Psoas muscle (tissue), 8 donors: Measurements from ENCODE around the gene CAPSL. TPM values are rescaled to one million over a fixed set of nuclear protein-coding genes. Genes with fewer than 3 reads are reported as not detected.

Experiments
- ATAC-seq, 4 donors: fragments of 200-7000 bp; cut with Tn5 transposase; one replicate each; pipeline ENCODE4 v1.9.1; 2020; ENCODE audit warnings: moderate library complexity in 3 of 4, mild to moderate bottlenecking in 2 of 4
- DNase-seq, 2 donors: peaks; one replicate each; pipeline ENCODE4 v3.0.0-alpha.2; 2020
- H3K27ac ChIP-seq: fragments of 200-600 bp; one replicate; pipeline ENCODE4 v1.8.0; 2022
- H3K27me3 ChIP-seq, 3 donors: fragments of 200-600 bp in 1 of 3; one replicate each; pipeline versions ENCODE4 v1.6.1 to v1.8.0; 2013 to 2022; ENCODE audit warnings: low read length in 2 of 3, mild to moderate bottlenecking in 2 of 3, moderate library complexity in 1 of 3; ENCODE audit not compliant: insufficient read depth in 3 of 3
- H3K36me3 ChIP-seq, 2 donors: fragments of 200-600 bp in 1 of 2; one replicate each; pipeline versions ENCODE4 v1.6.1 to v1.8.0; 2013 to 2022; ENCODE audit warnings: low read depth in 1 of 2, mild to moderate bottlenecking in 1 of 2, moderate library complexity in 1 of 2; ENCODE audit not compliant: insufficient read depth in 1 of 2
- H3K4me1 ChIP-seq: fragments of 200-600 bp; one replicate; pipeline ENCODE4 v1.8.0; 2022
- H3K4me3 ChIP-seq: fragments of 200-600 bp; one replicate; pipeline ENCODE4 v1.8.0; 2022; ENCODE audit warnings: mild to moderate bottlenecking
- H3K9me3 ChIP-seq: fragments of 200-600 bp; one replicate; pipeline ENCODE4 v1.8.0; 2022
- WGBS, 3 donors: extraction: QIAGEN DNeasy Blood & Tissue Kit; methylation state at CpG; one replicate each; pipeline versions ENCODE4 v1.1.6 to v1.1.7; 2013; 5-methylcytosine and 5-hydroxymethylcytosine counted together
- intact Hi-C, 2 donors: fragments of 100-400 bp; cut with DNase I; formaldehyde crosslinking; loops; one replicate each; pipeline versions ENCODE4 v1.11.0 to v1.14.2; 2022
- polyA plus RNA-seq, 3 donors: library from polyadenylated mRNA; stranded (reverse); fragments of 200-250 nt; gene quantifications; one replicate each; pipeline ENCODE4 v1.2.3, GENCODE V29; 2013
- total RNA-seq, 4 donors: library from RNA; stranded (reverse); fragmentation: NEBNext Ultra II Directional in 2 of 4; extraction: Animal tissue kit (Norgen Biotek cat#: 25700) in 2 of 4; gene quantifications; one replicate each; pipeline versions ENCODE4 v1.2.1 to v1.2.4, GENCODE V29; 2021 to 2023
- TF ChIP-seq, protein P1 (sequence below): fragments of 200-600 bp; IDR thresholded peaks from one replicate; pipeline ENCODE4 v1.8.0; 2022; ENCODE audit warnings: antibody characterized with exemption
- donor health status: healthy with polysubstance abuse.
- donor health status: DM: no; HTN: no; CAD: no; lungs with moderate emphysema.
- donor health status: Bipolar disorder and iron deficiency.
- donor health status: healthy.
- donor health status: DM: yes; HTN: yes; CAD: no.
- donor health status: DM: no; HTN: no; CAD: no.
- donor health status: DM: no; HTN: no; CAD: no.
- donor health status: DM: yes; HTN: yes; CAD: no.

CAPSL gene
- total and polyA plus RNA-seq, 7 donors = not detected

DNA sequence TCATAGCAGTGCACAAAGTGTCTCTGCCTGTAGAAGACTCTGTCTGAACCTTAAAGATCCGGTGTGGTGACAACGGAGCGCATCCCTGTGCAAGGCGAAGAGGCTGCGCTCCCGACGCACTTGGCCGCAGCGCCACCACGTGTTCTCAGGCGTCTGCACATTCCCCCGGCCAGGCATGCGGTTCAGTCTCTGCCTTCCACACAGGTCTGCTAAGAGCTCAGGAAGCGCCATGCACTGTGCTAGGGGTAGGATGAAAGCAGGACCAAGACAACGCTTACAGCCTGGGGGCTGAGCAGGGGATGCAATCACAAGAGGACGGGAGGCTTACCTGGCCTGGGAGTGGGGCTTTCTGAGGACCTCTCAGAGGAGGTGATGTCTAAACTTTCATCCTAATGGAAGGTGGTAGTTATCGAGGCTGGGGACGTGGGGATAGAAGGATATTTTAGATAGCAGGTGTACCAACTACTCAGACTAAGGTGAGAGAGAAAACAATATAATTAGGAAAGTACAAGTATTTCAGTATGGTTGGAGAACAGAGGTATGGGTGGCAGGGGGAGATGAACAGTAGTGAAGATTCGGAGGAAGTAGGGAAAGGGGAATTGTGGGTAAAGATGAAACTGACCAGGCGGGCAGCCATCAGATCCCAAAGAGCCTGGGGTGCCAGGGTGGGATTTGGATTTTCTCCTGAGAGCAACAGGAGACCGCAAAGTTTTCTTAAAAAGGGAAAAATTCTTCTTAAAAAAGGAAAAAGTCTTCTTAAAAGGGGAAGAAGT, 13.3 kb downstream of the CAPSL start:
- Histone ChIP-seq H3K9me3 (no peaks in the 10 kb centered on the region), H3K27me3 (peaks cover 0 to 33% (median 6%) of the 10 kb centered on the region in 3 donors), H3K4me3 (no peak overlapping the region), H3K4me1 (no peaks in the 10 kb centered on the region), H3K36me3 (no peaks in the 10 kb centered on the region), H3K27ac (no peak overlapping the region)
- TF ChIP-seq, protein P1, sequence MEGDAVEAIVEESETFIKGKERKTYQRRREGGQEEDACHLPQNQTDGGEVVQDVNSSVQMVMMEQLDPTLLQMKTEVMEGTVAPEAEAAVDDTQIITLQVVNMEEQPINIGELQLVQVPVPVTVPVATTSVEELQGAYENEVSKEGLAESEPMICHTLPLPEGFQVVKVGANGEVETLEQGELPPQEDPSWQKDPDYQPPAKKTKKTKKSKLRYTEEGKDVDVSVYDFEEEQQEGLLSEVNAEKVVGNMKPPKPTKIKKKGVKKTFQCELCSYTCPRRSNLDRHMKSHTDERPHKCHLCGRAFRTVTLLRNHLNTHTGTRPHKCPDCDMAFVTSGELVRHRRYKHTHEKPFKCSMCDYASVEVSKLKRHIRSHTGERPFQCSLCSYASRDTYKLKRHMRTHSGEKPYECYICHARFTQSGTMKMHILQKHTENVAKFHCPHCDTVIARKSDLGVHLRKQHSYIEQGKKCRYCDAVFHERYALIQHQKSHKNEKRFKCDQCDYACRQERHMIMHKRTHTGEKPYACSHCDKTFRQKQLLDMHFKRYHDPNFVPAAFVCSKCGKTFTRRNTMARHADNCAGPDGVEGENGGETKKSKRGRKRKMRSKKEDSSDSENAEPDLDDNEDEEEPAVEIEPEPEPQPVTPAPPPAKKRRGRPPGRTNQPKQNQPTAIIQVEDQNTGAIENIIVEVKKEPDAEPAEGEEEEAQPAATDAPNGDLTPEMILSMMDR = peak; percentile 18
- DNase-seq = peak; percentile 34 to 62
- intact Hi-C loops = loop anchor here in 1 of 2 donors (5.0 to 10.0 kb wide), 2 partner anchors 148 to 310 kb away; partner anchors contain the start of gene SPEF2
- 12 to 18% (median 17%) methylated on average over 21 of the region's 21 CpGs for WGBS, 3 donors
- peak; percentile 46 to 69 (median 54) for ATAC-seq

DNA sequence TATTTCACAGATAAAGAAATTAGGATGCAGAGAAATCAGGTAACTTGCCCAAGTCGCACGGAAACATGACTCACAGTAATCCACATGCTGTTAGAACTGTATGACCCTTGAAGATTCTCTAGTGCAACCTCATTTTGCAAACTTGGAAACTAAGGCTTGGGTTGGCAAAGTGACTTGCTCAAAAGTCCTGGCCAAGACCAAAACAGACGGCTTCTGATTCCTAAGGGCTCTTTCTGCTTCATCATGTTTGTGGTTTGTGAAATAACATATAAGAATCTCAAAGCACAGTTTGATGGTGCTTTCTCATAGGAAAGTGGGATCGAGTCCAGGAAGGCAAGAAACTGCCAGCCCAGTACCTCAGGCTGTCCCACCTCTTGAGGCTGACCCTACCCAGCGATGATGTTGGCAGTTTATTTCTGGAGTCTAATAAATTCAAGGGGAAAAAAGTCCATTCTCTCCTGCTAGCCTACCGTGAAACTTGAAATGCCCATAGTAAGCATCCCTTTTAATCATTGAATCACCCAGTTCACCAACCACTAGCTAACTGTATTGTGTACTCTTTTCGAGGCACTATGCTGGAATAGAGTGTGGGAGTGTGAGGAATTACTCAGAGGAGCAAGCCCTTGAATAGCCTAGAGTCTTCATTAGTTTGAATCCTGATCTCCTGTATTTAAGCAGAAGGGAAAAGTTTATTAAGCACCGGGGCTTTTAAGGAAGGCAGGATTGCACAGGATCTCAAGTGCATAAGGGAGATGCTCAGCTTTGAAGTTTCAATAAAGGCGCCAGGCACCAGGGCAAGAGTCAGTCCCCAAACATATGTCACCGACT, 14.1 kb downstream of the CAPSL start:
- Histone ChIP-seq H3K9me3 (no peaks in the 10 kb centered on the region), H3K27me3 (peaks cover 0 to 33% (median 6%) of the 10 kb centered on the region in 3 donors), H3K4me1 (no peaks in the 10 kb centered on the region), H3K27ac (no peak overlapping the region), H3K4me3 (no peak overlapping the region), H3K36me3 (no peaks in the 10 kb centered on the region)
- TF ChIP-seq, protein P1 = no peak
- WGBS, 3 donors = 43 to 50% (median 45%) methylated on average over 10 of the region's 10 CpGs
- no peak for ATAC-seq
- intact Hi-C loops = loop anchor here in 1 of 2 donors (10.0 kb wide), 1 partner anchor 310 kb away; the partner anchor contains the start of gene SPEF2
- DNase-seq = no peak

DNA sequence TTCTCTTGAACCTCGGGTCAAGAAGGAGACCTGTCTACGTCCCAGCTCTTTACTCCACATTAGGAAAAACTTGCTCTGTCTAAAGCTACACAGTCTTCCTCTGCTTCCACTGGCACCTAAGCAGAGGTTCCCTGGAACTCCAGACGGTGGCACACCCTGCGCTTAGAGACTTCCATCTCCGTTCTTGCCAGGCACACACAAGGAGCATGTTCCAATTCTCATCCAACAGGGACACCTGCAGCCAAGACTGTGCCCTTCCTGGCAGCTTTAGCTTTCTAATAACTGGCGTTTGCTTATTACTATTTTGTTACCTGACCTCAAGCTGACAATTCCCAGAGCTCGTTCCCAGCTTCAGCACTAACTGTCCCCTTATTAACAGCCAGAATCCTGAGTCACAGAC, 16.0 kb downstream of the CAPSL start:
- intact Hi-C loops = loop anchor here in 1 of 2 donors (10.0 kb wide), 1 partner anchor 308 kb away; the partner anchor contains the start of gene SPEF2
- WGBS, 3 donors = 59 to 70% (median 62%) methylated on average over 7 of the region's 7 CpGs
- no peak for DNase-seq
- Histone ChIP-seq H3K4me3 (no peak overlapping the region), H3K4me1 (no peaks in the 10 kb centered on the region), H3K36me3 (no peaks in the 10 kb centered on the region), H3K27ac (no peak overlapping the region), H3K27me3 (peaks cover 0 to 33% (median 6%) of the 10 kb centered on the region in 3 donors), H3K9me3 (no peaks in the 10 kb centered on the region)
- no peak for ATAC-seq
- TF ChIP-seq, protein P1 = no peak

DNA sequence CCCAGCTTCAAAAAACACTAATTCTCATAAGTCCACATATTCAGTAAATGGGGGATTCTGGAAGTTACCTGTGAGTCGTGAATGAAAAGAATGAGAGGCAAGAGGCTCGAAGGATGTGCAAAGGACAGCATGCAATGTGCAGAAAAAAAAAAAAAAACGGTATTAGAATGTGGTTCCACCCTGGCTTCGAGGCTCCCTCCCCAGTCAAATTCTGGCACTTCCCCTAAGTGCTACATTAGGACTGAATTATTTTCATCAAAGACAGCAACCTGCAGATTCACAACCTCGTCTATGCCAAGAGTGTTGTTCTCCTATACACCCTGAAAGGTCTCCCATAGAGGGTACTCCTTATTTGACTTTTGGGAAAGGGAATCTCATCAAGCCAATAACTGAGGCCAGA, 16.5 kb downstream of the CAPSL start:
- no peak overlapping the region for H3K4me3 ChIP-seq
- H3K27ac ChIP-seq = no peak overlapping the region
- DNase-seq (no peak), ATAC-seq (no peak)
- TF ChIP-seq, protein P1 = no peak
- no peaks in the 10 kb centered on the region for H3K9me3 ChIP-seq
- peaks cover 0 to 33% (median 5%) of the 10 kb centered on the region in 3 donors for H3K27me3 ChIP-seq
- H3K4me1 ChIP-seq = no peaks in the 10 kb centered on the region
- H3K36me3 ChIP-seq = no peaks in the 10 kb centered on the region
- intact Hi-C loops = loop anchor here (2.0 to 10.0 kb wide), 2 partner anchors 307 to 831 kb away; partner anchors contain the start of gene SPEF2 (in 1 of the 2)
- WGBS, 3 donors = 62 to 76% (median 74%) methylated on average over 5 of the region's 5 CpGs
